Heart right ventricle (tissue), 16 donors: ENCODE measurements around the gene PELI2. TPM values are rescaled to one million over a fixed set of nuclear protein-coding genes. Genes with fewer than 3 reads are reported as not detected.

Experiments
- ATAC-seq, 8 donors: fragments of 200-7000 bp; cut with Tn5 transposase; one replicate each; pipeline ENCODE4 v1.9.1; 2020; ENCODE audit warnings: mild to moderate bottlenecking in 8 of 8, moderate library complexity in 8 of 8, moderate number of reproducible peaks in 1 of 8
- DNase-seq, 2 donors: peaks; one replicate each; pipeline ENCODE4 v3.0.0-alpha.2; 2020
- H3K27ac ChIP-seq, 10 donors: fragments of 200-600 bp; sonication (generic) in 2 of 10; one replicate each; pipeline versions ENCODE4 v1.5.0 to v1.8.0; 2020 to 2022; ENCODE audit warnings: mild to moderate bottlenecking in 3 of 10
- H3K27me3 ChIP-seq, 7 donors: fragments of 200-600 bp; one replicate each; pipeline ENCODE4 v1.8.0; 2021 to 2022; ENCODE audit warnings: mild to moderate bottlenecking in 2 of 7
- H3K36me3 ChIP-seq, 9 donors: fragments of 200-600 bp; sonication (generic) in 1 of 9; one replicate each; pipeline versions ENCODE4 v1.5.0 to v1.8.0; 2020 to 2022; ENCODE audit warnings: mild to moderate bottlenecking in 2 of 9
- H3K4me1 ChIP-seq, 9 donors: fragments of 200-600 bp; sonication (generic) in 1 of 9; one replicate each; pipeline versions ENCODE4 v1.5.0 to v1.8.0; 2020 to 2022; ENCODE audit warnings: mild to moderate bottlenecking in 4 of 9
- H3K4me3 ChIP-seq, 10 donors: fragments of 200-600 bp; sonication (generic) in 2 of 10; one replicate each; pipeline versions ENCODE4 v1.5.0 to v1.8.0; 2020 to 2022; ENCODE audit warnings: mild to moderate bottlenecking in 7 of 10, moderate library complexity in 2 of 10
- H3K9me3 ChIP-seq, 11 donors: fragments of 200-600 bp in 10 of 11; sonication (generic) in 2 of 11; one replicate each; pipeline versions ENCODE4 v1.5.0 to v1.8.0; 2013 to 2022; ENCODE audit warnings: mild to moderate bottlenecking in 2 of 11, control low read depth in 1 of 11, moderate library complexity in 1 of 11
- CTCF ChIP-seq, 9 donors: fragments of 200-600 bp; sonication (generic) in 2 of 9; IDR thresholded peaks; one replicate each; pipeline versions ENCODE4 v1.5.0 to v1.8.0; 2021 to 2022; ENCODE audit warnings: antibody characterized with exemption in 9 of 9, mild to moderate bottlenecking in 5 of 9, moderate library complexity in 1 of 9
- WGBS, 2 donors: extraction: QIAGEN DNeasy Blood & Tissue Kit; methylation state at CpG; one replicate each; pipeline ENCODE4 v1.1.7; 2013; ENCODE audit warnings: inconsistent platforms in 1 of 2; 5-methylcytosine and 5-hydroxymethylcytosine counted together
- intact Hi-C, 10 donors: fragments of 100-400 bp; cut with DNase I; formaldehyde crosslinking; loops; one replicate each; pipeline versions ENCODE4 v1.11.1 to v1.14.2; 2022
- polyA plus RNA-seq, 2 donors: library from polyadenylated mRNA; stranded (reverse); fragments of 200-250 nt; gene quantifications; one replicate each; pipeline ENCODE4 v1.2.3, GENCODE V29; 2013
- total RNA-seq, 10 donors: library from RNA; stranded (reverse); fragmentation: NEBNext Ultra II Directional in 3 of 10; extraction: Animal tissue kit (Norgen Biotek cat#: 25700) in 3 of 10; gene quantifications; one replicate each; pipeline versions ENCODE4 v1.2.1 to v1.2.4, GENCODE V29; 2021 to 2023
- donor health status: Arrhythmogenic right ventricular cardiomyopathy.
- donor health status: ischemic (EF 13 %, LVEDD 7.1; RV severe dilation, severe dysfunction).
- donor health status: healthy with polysubstance abuse.
- donor health status: DM: no; HTN: yes; CAD: no.
- donor health status: DM: no; HTN: no; CAD: no.
- donor health status: ischemic (EF 25% LVEDD 6.9; RV normal size, moderate dysfunction).
- donor health status: ischemic (EF 25% LVEDD 5.7; RV mildly dilated, moderate dysfunction).
- donor health status: healthy.
- donor health status: DM: yes; HTN: yes; CAD: no.
- donor health status: Ischemic cardiomyopathy.
- donor health status: ischemic (EF 35%, LVEDD 5.7; RV mildly dilated, moderate dysfunction).
- donor health status: nonischemic (EF 11% LVEDD 7.7; RV severe dilation, severe dysfunction).
- donor health status: DM: yes; HTN: yes; CAD: no.
- donor health status: PGD.
- donor health status: ischemic (EF 29% LVEDD 5.4; RV normal size, mild dysfunction).
- donor health status: nonischemic (EF 23%, LVEDD 6.1; RV moderate dilation, normal function).

The PELI2 gene
- total and polyA plus RNA-seq, 12 donors: 0.87 to 4.9 (median 2.0) TPM

GRCh38 chr14:56198438-56198837 is 80.2 kb downstream of the PELI2 start:
- 99 to 100% methylated on average over 2 of the region's 2 CpGs for WGBS, 2 donors
- Histone ChIP-seq H3K27ac (peak overlapping the region in 4 of 10 donors; percentile 36 to 77 (median 61)), H3K4me1 (peaks cover 0 to 42% (median 20%) of the 10 kb centered on the region in 9 donors), H3K27me3 (no peaks in the 10 kb centered on the region), H3K36me3 (no peaks in the 10 kb centered on the region), H3K4me3 (no peak overlapping the region), H3K9me3 (no peaks in the 10 kb centered on the region)
- peak in 2 of 8 donors; percentile 5 to 8 for ATAC-seq
- DNase-seq: no peak
- no peak for TF ChIP-seq CTCF (IDR thresholded peaks at IDR 0.05)
- intact Hi-C loops: no loop called here

DNA sequence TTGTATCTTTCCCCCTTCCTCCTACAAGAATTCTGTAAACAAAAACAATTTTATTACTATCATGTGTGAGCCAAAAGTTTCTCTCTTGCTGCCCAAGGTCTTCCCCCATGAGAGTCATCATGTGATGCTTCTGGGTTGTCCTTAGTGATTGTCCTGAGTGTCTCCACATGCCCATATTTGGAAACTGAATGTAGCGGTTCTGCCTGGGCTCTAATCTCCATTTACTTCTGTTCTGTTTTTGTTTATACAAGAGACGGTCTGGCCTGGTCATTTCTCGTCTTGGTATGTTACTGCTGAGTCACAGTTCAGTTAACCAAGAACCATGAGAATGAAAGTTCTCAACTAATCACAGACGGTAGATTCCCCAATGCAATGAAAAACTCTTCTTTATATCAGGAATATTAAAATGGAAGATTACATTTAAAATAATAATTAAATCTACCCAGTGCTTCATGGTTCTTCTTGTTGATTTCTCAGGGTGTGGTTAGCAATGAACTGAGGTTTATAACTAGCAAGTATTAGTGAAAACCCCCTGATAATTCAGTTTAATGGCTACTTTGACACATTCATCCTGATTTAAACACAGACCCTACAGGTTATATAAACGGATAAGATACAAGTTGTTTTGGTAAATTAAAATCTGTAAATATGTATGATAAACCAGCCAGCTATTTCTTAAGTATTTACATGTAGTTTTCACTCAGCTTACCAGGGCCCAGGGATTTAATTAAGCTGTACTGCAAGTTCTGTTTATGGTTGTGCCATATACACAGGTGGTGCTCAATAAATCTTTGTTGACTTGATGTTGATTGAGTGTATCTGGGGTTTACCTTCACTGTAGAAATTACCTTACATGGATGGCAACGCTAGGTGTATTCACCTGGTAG is 81.1 kb downstream of the PELI2 start:
- DNase-seq (peak in 1 of 2 donors; percentile 61), ATAC-seq (peak; percentile 72 to 96 (median 90))
- Histone ChIP-seq H3K36me3 (no peaks in the 10 kb centered on the region), H3K27ac (peak overlapping the region in 8 of 10 donors; percentile 3 to 77 (median 48)), H3K9me3 (no peaks in the 10 kb centered on the region), H3K4me3 (no peak overlapping the region), H3K27me3 (no peaks in the 10 kb centered on the region), H3K4me1 (peaks cover 0 to 39% (median 20%) of the 10 kb centered on the region in 9 donors)
- intact Hi-C loops: no loop called here
- whole genome bisulfite sequencing, 2 donors: 65 to 68% methylated on average over 6 of the region's 6 CpGs
- no peak for TF ChIP-seq CTCF (IDR thresholded peaks at IDR 0.05)

DNA sequence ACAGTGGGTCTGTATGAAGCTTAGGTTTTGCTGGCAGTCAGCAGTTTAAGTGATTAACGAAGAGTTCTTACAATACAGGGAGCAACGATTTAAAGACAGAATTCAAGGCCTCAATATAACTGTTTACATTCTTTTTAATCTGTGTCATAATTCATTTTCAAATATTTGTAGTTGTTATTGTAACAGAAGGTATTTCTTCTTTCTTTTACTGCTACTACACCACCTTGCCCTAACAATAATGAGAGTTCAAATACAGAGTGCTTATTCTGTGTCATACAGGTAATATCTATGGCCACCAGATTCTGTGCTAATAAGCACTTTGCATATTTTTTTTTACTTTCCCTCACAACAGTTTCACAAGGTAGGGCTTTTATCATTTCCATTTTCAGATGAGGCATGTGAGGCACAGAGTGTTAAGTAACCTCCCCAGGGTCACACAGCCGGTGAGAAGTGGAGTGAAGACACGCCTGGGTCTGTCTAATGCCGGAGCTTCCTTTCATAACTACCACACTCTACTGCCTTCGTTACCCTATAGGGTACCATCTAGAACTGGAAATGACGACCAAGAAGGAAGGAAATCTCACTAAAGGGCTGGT is 81.9 kb downstream of the PELI2 start:
- TF ChIP-seq CTCF (IDR thresholded peaks at IDR 0.05): no peak
- WGBS, 2 donors: 74 to 84% methylated on average over 7 of the region's 7 CpGs
- DNase-seq: no peak
- Histone ChIP-seq H3K27me3 (no peaks in the 10 kb centered on the region), H3K9me3 (no peaks in the 10 kb centered on the region), H3K4me3 (no peak overlapping the region), H3K27ac (peak overlapping the region in 7 of 10 donors; percentile 16 to 77 (median 53)), H3K36me3 (no peaks in the 10 kb centered on the region), H3K4me1 (peaks cover 0 to 37% (median 18%) of the 10 kb centered on the region in 9 donors)
- intact Hi-C loops: no loop called here
- ATAC-seq: no peak

DNA sequence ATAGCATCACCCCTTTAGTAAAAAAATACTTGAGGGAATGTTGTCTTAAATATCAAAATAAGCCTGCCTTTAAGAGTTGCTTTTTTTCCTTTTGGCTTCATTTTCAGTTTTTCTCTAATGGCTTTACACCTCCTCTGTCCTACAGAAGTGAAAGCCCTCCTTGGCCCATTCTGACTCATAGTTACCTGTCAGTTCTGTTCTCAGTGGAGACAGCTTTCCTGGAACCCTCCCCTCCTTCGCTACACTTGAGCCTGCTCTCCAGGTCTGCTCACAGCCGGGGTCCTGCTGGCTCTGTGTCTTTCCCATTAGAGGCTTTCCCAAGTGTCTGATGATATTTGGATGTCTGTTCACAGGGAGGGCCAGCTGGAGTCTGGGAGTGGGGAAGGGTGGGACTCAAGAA is 84.0 kb downstream of the PELI2 start:
- Histone ChIP-seq H3K9me3 (no peaks in the 10 kb centered on the region), H3K27me3 (no peaks in the 10 kb centered on the region), H3K36me3 (no peaks in the 10 kb centered on the region), H3K4me3 (no peak overlapping the region), H3K4me1 (peaks cover 0 to 34% (median 9%) of the 10 kb centered on the region in 9 donors), H3K27ac (no peak overlapping the region)
- WGBS, 2 donors: 44 to 93% methylated on average over 2 of the region's 2 CpGs
- no peak for TF ChIP-seq CTCF (IDR thresholded peaks at IDR 0.05)
- no peak for ATAC-seq
- intact Hi-C loops: no loop called here
- DNase-seq: no peak
